ENCODE measurements around the gene MMRN2. TPM values are rescaled to one million over a fixed set of nuclear protein-coding genes. Genes with fewer than 3 reads are reported as not detected.
A peak's percentile ranks its signal among the peaks of the same experiment; 100 is the strongest.

Gene MMRN2
- total RNA-seq, 1 experiment from 2014 or later: not detected

DNA sequence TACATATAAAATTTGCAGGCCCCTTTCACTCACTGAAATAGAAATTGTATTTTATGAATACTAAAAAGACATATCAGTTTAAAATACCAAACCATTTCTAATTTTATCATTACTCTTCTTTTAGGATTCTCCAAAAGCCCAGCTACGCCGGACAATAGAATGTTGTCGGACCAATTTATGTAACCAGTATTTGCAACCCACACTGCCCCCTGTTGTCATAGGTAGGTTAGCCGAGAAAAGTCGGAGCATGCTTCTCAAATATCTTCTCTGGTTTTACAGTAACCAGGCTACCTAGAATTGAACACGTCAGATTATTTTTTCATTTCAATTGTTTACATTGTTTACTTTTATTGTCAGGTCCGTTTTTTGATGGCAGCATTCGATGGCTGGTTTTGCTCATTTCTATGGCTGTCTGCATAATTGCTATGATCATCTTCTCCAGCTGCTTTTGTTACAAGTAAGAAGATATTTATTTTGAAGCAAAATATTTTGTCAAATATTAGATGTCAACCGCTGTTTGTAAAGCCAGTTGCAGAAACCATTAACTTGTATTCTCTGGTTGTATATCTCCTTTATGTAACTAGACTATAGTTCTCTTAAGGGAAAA, 57.6 kb downstream of the MMRN2 start:
- TF ChIP-seq, protein P1, sequence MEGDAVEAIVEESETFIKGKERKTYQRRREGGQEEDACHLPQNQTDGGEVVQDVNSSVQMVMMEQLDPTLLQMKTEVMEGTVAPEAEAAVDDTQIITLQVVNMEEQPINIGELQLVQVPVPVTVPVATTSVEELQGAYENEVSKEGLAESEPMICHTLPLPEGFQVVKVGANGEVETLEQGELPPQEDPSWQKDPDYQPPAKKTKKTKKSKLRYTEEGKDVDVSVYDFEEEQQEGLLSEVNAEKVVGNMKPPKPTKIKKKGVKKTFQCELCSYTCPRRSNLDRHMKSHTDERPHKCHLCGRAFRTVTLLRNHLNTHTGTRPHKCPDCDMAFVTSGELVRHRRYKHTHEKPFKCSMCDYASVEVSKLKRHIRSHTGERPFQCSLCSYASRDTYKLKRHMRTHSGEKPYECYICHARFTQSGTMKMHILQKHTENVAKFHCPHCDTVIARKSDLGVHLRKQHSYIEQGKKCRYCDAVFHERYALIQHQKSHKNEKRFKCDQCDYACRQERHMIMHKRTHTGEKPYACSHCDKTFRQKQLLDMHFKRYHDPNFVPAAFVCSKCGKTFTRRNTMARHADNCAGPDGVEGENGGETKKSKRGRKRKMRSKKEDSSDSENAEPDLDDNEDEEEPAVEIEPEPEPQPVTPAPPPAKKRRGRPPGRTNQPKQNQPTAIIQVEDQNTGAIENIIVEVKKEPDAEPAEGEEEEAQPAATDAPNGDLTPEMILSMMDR (conservative IDR thresholded peaks at IDR 0.05; ENCODE audit: low read depth, low read length): peak; percentile 82
- no peak for TF ChIP-seq EZH2 (IDR thresholded peaks at IDR 0.05; ENCODE audit: borderline replicate concordance, low read depth, low read length, poor library complexity, severe bottlenecking)

DNA sequence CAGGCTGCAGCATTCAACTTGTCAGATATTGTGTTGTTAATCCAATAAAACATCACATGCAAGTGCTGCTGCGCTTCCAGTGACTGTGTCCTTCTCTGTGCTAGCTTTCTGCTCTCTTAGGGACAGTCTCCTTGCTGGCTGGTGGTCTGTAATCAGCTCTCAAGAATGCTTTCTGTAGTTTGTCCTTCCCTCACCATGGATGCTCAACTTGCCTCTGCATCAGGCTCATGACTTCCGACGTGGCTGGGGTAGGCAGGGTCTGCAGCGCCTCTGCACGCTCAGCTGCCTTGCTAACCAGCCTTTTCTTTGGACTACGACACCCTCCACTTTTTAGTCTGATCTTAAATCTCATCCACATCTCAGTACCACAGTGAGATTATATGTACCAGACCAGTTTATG, 58.3 kb downstream of the MMRN2 start:
- TF ChIP-seq, protein P1 (conservative IDR thresholded peaks at IDR 0.05; ENCODE audit: low read depth, low read length): no peak
- TF ChIP-seq EZH2 (IDR thresholded peaks at IDR 0.05; ENCODE audit: borderline replicate concordance, low read depth, low read length, poor library complexity, severe bottlenecking): no peak
- CTCF ChIA-PET: interaction anchor here (0.5 to 2.1 kb wide), 5 partner anchors 33 to 257 kb away, joined by 3 to 15 read pairs (median 3); no protein-coding TSS in a partner anchor
- no TSS peak for BruUV-seq (replicated peaks)
- Histone ChIP-seq H3K36me3 (ENCODE audit: insufficient read depth, low read length, poor library complexity, severe bottlenecking) (peaks cover 36% of the 10 kb centered on the region), H3K27me3 (replicated peaks; ENCODE audit: insufficient read depth, low read depth, low read length, poor library complexity) (no peaks in the 10 kb centered on the region), H3K9me3 (ENCODE audit: low read depth, low read length, poor library complexity, severe bottlenecking) (no peaks in the 10 kb centered on the region), H3K4me1 (ENCODE audit: insufficient read depth, low read length, poor library complexity, severe bottlenecking) (peaks cover 26% of the 10 kb centered on the region), H3K4me3 (ENCODE audit: low read depth, low read length, poor library complexity, severe bottlenecking) (no peak overlapping the region), H3K27ac (ENCODE audit: low read depth, low read length, poor library complexity, severe bottlenecking) (peak overlapping the region; percentile 20)
- peak; percentile 53 for DNase-seq (ENCODE audit: low spot score)
- POLR2A ChIA-PET (ENCODE audit: low non-redundant PET): no interaction called here
- intact Hi-C loops (cut with micrococcal nuclease; ENCODE audit: unreplicated experiment): loop anchor here (1.0 kb wide), 2 partner anchors 188 to 211 kb away; no protein-coding TSS in a partner anchor

More for the DNA sequence above, 57.6 kb downstream of the MMRN2 start:
- no peaks in the 10 kb centered on the region for H3K9me3 ChIP-seq (ENCODE audit: low read depth, low read length, poor library complexity, severe bottlenecking)
- POLR2A ChIA-PET (ENCODE audit: low non-redundant PET): no interaction called here
- peak; percentile 83 for DNase-seq (ENCODE audit: low spot score)
- H3K4me1 ChIP-seq (ENCODE audit: insufficient read depth, low read length, poor library complexity, severe bottlenecking): peaks cover 26% of the 10 kb centered on the region
- H3K27me3 ChIP-seq (replicated peaks; ENCODE audit: insufficient read depth, low read depth, low read length, poor library complexity): no peaks in the 10 kb centered on the region
- BruUV-seq (replicated peaks): no TSS peak
- H3K36me3 ChIP-seq (ENCODE audit: insufficient read depth, low read length, poor library complexity, severe bottlenecking): peaks cover 42% of the 10 kb centered on the region
- intact Hi-C loops (cut with micrococcal nuclease; ENCODE audit: unreplicated experiment): loop anchor here (1.0 kb wide), 2 partner anchors 188 to 211 kb away; no protein-coding TSS in a partner anchor
- H3K4me3 ChIP-seq (ENCODE audit: low read depth, low read length, poor library complexity, severe bottlenecking): no peak overlapping the region
- no peak overlapping the region for H3K27ac ChIP-seq (ENCODE audit: low read depth, low read length, poor library complexity, severe bottlenecking)
- CTCF ChIA-PET: interaction anchor here (0.7 to 2.1 kb wide), 4 partner anchors 187 to 258 kb away, joined by 3 to 15 read pairs (median 3); no protein-coding TSS in a partner anchor

DNA sequence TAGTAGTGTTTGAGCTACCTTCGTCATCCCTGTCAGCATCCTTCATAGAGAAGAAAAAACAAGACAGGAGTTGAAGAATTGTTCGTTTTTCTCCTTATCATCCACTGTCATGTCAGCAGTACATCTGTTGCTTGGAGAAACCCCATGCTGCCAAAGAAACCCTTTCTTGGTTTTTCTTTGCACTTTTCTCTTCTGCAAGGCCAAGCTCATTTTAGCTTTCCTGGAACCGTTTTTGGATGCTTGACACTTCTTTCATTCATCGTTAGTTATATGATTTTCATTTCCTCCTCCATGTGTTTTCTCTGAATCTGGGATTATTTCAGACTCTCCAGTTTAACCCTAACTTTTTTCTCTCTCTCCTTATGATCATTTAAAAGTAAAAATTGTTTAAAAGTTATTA, 58.9 kb downstream of the MMRN2 start:
- POLR2A ChIA-PET (ENCODE audit: low non-redundant PET): no interaction called here
- TF ChIP-seq, protein P1 (conservative IDR thresholded peaks at IDR 0.05; ENCODE audit: low read depth, low read length): no peak
- TF ChIP-seq EZH2 (IDR thresholded peaks at IDR 0.05; ENCODE audit: borderline replicate concordance, low read depth, low read length, poor library complexity, severe bottlenecking): no peak
- Histone ChIP-seq H3K4me3 (ENCODE audit: low read depth, low read length, poor library complexity, severe bottlenecking) (no peak overlapping the region), H3K9me3 (ENCODE audit: low read depth, low read length, poor library complexity, severe bottlenecking) (no peaks in the 10 kb centered on the region), H3K27me3 (replicated peaks; ENCODE audit: insufficient read depth, low read depth, low read length, poor library complexity) (no peaks in the 10 kb centered on the region), H3K4me1 (ENCODE audit: insufficient read depth, low read length, poor library complexity, severe bottlenecking) (peaks cover 26% of the 10 kb centered on the region), H3K27ac (ENCODE audit: low read depth, low read length, poor library complexity, severe bottlenecking) (no peak overlapping the region), H3K36me3 (ENCODE audit: insufficient read depth, low read length, poor library complexity, severe bottlenecking) (peaks cover 33% of the 10 kb centered on the region)
- BruUV-seq (replicated peaks): no TSS peak
- DNase-seq (ENCODE audit: low spot score): no peak
- CTCF ChIA-PET: interaction anchor here (2.1 kb wide), 1 partner anchor 205 kb away, joined by 15 read pairs; no protein-coding TSS in a partner anchor
- intact Hi-C loops (cut with micrococcal nuclease; ENCODE audit: unreplicated experiment): no loop called here
